ELF-1 (cell line): Measurements from ENCODE around the gene FAM181A.

ENCODE experiments used
- DNase-seq: peaks from one replicate; pipeline ENCODE4 v3.0.0-alpha.2; 2016; ENCODE audit warnings: low read depth, low spot score

FAM181A gene

DNA sequence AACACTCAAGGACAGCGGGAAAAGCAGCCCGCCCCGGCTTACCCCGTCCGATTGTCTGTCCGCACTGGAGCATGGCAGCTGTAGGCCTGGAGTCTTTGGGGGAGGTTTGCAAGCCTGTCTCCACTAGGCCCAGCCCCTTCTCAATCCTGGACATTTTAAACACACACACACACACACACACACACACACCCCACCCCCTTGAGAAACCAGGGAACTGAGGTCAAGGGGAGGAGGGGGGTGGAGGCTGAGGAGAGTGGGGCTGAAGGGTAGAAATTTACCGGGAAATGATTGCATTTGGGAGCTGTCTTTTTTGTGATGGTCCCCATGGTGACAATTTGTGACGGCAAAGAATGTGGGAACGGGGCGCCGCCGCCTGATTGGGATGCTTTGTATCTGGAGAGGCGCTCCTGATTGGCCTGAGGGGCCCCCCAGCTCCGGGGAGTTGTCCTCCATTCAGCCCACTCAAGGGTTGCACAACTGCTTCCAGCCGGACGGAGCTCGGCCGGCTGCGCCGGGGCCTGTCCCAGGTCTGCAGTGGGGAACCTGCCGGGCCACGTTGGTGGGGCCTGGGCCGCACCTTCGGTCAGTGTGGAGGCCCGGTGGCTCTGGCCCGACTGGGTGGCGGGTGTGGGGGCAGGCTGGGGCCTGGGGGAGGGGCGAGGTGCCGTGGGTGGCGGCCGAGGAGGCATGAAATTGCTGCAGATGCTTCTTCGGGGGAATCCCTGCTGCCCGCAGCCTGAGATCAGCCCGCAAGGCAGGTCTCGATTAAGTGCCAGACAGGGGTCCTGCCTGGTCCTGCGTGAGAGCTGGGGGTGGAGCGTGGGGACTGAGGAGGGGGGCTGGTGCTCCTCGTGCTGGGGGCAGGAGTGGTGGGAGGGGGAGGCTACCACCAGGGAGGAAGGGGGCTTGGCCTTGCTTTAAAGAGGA, at the start of gene FAM181A:
Gene FAM181A, plus strand, starts transcription at position 472 of the 927 bp plus-strand sequence. CDS start 942 bp downstream, outside the sequence.
- DNase-seq = no peak

DNA sequence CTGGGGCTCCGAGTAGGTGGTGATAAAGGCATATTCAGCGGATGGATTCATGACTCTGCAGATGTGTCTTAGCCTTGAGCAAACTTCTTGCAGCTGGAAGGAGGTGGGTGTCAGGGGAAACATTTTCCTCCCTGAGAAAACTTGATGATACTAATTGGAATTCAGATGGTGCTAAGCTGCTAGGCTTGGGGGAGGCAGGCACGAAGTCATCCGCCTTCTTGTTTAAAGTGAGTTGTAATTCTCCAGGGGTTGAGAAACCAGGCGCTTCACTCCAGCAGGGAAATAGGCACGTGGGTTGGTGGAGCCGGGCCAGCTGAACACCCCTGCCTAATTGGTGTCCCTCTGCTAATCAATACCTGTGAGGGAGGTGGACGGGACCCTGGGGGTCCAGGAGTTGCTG, 48.9 kb upstream of the FAM181A start:
- no peak for DNase-seq

DNA sequence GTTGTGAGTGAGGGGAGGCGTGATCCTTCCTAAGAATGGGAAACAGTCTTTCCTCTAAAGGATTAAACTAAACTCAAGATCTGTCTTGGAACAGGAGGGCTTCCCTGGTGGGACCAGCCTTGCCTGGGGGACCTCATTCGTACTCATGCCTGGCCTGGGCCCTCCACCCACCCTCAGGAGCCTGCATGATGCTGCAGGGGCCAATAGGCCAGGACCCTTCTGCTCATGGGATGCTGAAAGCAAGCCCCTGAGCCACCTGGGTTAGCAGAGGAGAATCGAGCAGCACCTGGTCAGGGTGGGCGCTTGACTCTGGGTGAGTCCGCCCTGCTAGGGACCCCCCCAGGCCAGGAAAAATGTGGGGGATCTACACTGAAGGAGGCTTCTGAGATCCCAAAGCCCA, 48.3 kb upstream of the FAM181A start:
- no peak for DNase-seq

DNA sequence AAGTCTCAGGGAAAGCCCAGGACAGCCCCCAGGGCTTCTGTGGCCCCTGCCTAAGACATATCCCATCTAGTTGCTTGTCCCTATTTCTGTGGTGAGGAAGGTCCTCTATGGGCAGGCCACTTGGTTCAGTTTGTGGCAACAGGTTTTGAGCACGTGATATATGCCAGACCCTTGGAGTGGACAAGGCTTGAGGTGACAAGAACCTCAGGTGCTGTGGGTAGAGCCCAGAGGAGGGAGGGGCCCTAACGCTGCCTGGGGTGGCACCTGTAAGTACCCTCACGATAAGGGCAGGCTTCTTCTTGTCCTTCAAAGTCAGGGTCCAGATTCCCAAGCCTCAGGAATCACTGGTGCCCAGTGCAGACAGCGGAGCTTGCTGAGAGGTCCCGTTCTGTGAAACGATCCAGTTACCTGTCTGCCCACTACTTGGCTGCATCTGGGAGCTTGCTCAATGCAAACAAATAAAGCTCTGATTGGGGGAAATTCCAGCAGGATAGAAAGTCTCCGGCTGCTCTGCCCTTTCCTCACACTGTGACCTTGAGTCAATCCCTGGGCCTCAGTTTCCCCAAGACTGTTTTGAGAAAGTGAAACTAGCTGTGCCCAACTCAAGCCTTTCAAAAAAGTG, 47.7 kb upstream of the FAM181A start:
- no peak for DNase-seq

DNA sequence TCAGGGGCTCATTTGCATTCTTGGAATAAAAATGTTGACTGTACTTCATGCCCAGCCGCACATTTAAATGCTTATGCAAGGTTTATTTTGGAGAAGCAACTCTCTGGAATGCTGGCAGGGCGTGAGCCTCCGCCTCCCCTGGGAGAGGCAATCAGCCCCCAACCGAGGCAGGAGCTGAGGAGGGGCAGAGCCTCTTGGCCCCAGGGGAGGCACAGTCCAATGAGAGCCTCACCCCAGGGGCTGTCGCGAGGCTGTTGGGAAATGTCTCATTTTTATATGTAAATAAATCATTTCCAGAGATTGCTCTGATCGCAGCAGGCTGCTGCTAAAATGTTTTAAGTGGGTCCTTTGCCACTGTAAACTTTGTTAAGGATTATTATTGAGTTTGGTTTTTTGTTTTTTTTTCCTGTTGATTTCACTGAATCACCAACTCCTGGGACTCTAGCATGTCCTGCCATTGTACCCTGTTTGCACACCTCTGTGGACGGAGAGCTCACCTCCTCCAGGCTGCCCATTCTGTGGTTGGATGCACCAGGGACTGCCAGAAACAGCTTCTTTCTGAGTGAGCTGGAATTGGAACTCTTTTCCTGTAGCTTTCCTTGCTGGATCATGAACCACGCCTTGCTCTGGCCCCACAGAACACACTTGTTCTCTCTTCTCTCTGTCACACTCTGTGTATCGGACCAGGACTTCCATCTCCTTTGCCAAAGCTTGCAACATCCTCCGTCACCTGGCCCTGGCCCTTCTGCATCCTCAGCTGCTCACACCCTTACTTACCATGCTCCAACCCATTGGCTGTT, 46.9 kb upstream of the FAM181A start:
- DNase-seq = peak; percentile 77

DNA sequence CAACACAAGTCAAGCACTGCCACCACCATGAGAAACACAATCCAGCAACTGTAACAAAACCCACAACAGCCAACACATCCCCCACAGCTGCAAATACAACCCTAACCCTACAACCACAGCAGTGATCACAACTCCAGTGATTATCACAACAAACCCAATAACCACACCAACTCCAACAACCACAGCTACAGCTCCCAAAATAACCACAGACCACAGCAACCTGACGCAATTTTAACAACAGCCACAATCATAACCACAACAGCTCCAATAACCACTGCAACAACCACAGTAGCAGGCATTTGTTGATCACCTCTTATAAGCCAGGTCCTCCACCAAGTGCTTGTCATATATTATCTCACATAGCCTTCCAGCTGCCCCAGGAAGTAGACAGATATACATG, 42.2 kb upstream of the FAM181A start:
- DNase-seq = no peak

DNA sequence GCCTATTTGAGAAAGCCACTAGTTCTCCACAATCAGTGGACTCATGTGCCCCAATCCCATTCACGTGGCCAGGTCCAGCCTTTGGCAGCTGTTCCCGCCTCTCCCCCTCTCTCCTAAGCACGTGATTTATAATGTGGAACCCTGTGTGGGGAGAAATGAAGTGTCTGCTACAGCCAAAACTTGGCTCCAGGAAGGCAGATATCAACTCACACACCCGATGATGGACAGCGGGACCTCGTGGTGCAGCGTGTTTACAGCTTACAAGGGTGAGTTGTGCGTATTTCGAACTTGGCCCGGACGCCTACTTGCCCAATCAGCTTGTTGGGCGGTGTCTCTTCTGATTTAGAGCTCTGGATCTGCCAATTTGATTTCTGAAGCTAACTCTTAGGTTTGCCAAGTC, 38.1 kb upstream of the FAM181A start:
- no peak for DNase-seq

DNA sequence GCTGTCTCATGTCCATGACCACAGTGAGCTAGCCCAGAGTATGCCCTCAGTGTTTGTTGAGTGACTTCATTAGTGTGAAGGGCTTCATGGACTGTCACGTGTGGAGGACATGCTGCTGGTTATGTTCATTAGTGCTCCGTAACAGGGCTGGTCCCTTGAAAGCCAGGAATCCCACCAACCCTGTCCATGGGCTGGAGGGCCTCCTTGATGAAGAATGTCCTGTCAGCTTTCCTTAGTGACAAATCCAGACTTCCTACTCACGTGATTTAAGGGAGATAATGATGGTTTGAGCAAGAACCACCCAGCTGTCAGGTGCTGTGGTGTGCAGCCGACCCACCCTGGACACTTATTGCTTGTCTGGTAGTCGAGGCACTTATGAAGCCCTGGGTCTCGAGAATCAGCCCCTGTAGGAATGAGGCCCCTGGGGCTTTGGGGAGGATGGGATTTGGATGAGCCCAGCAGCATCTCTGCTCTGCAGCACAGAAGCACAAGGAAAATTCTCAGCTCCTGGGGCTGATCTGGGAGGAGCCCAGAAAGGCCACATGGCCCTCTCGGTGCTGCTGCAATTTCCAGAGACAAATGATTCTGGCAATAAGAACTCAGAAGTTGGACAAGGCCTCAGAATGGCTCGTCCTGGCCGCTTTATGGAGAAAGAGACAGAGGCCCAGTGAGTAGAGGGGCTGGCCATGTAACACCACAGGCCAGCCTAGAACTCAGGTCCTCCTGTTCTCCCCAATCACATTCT, 37.2 kb upstream of the FAM181A start:
- DNase-seq = no peak

DNA sequence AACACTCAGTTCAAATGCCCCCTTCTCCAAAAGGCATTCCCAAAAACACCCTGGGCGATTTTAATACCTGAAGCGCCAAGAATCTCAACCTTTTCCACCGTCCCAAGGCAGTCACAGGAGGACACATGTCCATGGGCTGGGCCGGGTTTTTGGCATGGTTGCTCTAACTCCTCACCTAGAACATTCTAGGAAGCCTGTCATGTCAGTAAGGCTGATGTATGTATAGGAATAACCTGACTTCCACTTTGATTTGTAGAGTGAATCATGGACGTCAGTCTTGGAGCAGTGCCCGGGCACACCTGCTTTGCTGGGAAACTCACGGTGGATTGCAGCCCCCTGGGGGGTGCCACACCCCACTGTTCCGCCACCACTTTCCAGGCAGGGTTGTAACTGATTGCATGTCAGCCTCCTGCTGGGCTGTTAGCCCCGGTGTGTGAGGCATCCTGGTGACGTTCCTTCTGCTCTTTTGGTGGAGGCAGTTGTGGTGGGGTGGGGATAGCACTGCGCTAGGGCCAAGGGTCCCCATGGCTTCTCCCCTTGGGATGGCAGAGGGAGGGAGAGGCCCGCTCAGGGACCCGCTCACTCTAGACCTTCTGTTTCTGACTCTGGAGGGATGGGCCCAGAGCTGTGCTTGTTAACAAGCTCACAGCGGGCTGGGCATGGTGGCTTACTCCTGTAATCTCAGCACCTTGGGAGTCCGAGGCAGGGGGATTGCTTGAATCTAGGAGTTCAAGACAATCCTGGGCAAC, 35.2 kb upstream of the FAM181A start:
- DNase-seq = no peak

DNA sequence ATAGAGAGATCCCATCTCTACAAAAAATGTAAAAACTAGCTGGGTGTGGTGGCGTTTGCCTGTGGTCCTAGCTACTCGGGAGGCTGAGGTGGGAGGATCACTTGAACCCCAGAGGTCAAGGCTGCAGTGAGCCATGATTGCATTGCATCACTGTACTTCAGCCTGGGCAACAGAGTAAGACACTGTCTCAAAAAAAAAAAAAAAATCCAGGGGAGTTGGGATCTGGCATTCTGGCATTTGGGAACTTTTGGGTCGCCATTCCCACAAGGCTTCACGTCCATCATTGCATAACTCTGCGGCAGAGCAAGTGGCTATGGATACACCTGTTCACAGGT, 34.7 kb upstream of the FAM181A start:
- DNase-seq = no peak

DNA sequence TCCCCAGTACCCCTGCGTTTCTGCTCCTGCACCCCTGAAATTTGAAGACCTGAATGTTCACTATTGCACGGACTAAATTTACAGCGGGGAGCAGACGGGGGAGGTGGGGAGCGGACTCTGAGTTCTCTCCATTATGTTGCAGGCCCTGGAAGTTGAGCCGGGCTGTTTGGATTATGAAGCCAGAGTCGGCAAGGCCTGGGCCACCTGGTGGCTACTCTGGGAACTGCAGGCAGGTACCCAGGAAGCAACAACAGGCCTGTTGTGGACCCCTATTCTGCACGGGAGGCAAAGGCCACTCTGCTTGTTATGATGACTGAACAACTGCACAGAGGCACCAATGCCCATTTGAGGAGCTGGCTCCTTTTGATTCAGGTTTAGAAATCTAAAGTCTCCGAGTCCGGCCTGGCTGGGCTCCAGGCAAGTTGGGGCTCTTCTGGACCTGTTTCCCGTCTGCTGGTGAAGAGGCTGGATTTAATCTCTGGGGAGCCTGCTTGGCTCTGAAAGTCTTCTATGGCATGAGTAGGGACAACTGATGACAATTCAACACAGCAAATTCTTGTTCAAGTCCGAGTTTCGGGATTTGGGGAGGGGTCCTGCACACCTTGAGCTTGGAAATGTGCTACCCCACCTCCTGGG, 34.1 kb upstream of the FAM181A start:
- peak; percentile 86 for DNase-seq

DNA sequence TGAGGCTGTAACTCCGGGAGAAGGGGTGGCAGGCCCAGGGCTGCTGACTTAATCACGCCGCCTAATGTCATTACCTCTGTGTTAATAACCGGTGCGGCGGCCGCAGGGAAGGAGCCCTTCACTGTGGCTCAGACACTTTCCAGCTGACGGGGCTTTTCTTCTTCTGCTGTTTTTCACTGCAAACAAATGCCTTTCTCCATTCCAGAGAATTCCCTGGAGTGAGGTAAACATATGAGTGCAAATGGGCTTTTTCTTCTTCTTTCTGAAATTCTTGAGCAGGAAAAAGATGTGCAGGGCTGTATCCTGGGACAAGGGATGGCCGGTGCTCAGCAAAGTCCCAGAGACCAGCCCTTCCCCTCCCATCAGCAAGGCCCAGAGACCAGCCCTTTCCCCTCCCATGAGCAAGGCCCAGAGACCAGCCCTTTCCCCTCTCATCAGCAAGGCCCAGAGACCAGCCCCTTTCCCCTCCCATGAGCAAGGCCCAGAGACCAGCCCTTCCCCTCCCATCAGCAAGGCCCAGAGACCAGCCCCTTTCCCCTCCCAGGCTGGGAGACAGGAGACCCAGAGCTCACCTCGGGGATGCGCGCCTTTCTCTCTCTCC, 33.4 kb upstream of the FAM181A start:
- peak; percentile 65 for DNase-seq

DNA sequence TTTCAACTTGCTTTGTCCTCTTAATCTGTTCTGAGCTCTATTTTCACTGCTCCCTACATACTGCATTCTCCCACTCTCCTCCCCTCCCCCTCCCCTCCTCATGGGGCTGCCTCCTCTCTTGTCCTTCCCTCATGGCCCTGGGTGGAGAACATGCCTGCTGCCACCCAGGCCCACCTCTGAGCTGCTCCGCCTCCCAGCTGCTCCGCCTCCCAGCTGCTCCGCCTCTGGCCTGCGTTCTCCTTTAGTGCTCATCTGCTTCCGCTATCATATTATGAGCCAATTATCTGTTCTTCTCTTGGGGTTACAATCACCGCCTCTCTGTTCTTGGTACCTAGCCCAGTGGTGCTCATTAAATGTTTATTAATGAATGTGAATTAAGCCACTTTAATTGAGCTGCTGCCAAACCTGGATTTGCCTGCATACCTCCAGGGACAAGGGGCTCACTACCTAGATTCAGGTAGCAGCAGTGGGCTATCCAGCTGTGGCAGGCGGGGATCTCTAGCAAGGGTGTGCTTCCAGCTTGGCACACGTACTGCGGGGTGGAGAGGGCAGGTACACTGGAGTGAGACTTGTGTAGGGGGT, 32.0 kb upstream of the FAM181A start:
- DNase-seq = peak; percentile 67

DNA sequence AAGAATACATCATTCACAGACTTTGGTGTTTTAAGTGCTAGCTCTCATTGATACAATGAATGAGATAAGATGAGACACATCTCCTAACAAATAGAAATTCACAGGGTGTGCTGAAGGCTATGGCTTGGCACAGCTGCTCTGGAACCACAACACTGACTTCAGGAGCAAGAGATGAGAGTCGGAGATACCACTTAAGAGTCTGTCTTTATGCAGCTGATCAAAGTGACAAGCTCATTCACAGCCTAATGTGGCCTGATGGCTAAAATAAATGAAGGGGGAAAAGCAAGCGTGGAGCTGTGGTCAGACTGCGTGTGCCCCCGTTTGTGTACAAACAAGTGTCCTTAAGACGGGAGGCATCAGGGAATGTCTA, 29.7 kb upstream of the FAM181A start:
- DNase-seq = no peak

DNA sequence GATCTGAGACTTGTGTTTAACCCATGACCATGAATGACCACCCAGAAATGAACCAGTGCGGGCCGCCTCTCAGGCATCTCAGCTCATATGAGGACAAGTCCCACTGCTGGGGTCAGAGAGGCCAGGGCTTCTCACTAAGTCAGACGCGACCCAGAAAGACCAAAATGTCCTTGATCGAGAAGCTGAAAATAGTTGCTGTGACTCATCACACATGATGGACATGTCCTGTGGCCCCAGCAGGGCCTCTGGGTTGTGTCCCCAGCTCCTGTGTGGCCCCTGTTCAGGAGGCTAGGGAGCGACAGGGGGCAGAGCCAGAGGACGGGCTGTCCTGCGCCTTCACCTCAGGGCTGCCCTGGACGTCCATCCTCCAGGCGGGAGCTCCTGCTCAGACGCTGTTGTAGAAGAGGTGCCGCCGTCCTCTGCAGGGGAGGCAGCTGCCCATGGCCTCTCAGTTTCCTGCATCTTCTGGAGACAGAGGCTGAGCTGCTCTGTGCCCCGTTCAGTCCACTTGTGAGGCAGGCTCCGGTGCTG, 29.0 kb upstream of the FAM181A start:
- no peak for DNase-seq

DNA sequence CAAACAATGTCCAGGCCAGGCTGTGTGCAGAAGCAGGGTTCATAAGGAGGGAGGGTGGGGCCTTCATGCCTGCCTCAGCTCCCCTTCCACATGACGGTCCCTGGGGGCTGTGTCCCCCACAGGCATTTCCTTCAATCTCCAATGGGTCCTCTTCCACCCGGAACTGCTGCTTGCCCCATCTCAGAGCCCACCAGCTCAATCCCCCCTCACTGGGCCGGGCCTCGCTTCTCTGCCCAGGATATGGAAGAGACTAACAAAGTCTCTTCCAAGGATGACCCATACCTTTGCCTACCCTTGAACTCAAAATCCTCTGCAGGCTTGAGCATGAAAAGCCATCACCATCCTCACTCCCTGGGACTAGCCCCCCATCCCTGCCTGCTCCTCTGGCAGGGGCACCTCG, 28.4 kb upstream of the FAM181A start:
- DNase-seq = no peak

DNA sequence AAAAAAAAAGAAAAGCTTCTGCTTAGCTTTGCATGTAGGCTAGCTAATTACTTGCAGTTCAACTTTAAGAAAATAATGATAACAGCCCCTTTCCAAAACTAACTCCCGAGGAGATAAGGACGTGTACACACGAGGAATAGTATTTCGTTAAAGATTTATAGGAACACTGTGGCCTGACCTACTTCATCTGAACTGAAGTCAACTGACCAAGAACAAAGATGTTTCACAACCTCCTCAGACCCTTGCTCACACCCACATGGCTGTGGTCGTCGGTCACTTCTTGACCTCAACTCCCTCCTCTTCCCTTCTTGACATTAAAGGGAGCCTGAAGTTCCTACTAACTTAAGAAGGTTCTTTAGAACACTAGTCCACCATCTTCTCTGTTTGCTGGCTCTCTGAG, 25.3 kb upstream of the FAM181A start:
- no peak for DNase-seq

DNA sequence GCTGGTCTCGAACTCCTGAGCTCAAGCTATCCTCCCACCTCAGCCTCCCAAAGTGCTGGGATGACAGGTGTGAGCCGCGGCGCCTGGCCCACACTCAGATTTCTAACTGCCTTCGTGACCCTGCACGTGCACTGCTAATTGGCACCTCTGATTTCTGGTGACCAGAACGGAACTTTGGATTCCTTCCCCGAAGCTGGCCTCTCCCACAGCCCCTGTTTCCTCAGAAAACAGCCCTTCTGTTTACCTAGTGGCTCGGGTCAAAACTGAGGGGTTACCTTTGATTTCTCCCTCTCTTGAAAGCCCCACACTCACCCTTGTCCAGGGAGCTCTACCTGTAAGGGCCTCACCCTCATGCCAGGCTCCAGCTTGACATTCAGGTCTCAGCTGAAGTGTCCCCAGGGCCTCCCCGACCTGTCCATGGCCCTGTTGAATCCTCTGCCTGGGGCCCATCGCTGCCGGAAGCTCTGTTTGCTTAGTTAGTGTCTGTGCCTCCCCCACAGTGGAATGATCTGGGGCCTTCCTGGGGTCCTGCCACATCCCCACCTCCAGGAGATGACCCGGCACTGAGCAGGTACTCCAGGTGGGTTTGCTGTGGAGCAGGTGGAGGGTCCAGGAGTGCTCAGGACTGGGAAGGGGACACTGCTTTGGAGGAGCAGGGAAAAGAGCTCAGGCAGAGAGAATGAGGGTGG, 24.4 kb upstream of the FAM181A start:
- no peak for DNase-seq
